ENCODE results near the gene NUP188.

NUP188 gene

DNA sequence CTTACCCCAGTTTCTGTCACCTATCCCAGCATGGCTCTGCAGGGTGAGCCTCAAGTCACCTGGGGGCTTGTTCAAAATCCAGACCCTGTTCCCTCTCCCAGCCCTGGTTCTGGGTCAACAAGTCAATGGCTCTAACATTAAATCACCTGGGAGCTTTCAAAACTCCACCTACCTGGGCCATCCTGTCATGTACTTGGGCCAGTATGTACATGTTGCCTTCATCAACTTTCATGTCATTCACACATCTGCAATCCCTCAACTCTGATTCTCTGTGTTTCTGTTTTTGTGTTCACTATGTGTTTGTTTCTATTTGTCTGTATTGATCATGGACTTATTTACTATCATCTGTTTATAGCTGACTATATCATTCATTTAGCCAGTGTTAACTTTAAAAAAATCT lies 82.7 kb downstream of the NUP188 start:
- no peak for DNase-seq

DNA sequence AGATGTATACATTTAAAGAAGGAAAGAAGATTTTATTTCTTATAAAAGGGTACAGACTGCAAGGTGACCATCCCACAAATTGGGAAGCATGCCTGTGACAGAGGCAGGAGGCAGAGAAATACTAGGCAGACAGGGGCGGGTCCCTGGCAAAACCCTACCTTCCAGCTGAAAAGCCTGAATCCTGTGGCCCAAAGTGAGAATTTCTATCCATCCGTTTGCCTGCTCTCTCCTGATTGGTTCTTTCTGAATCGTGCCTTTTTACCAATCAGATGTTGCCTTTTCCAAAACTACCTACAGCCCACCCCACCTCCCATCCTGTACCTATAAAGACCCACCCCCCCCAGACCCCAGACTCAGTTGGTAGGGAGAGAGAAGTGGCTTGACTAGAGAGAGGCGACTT lies 84.0 kb downstream of the NUP188 start:
- no peak for DNase-seq

GRCh38 chr9:129032541-129033159 lies 85.2 kb downstream of the NUP188 start:
- DNase-seq: no peak

GRCh38 chr9:129033216-129033615 lies 85.7 kb downstream of the NUP188 start:
- no peak for DNase-seq

DNA sequence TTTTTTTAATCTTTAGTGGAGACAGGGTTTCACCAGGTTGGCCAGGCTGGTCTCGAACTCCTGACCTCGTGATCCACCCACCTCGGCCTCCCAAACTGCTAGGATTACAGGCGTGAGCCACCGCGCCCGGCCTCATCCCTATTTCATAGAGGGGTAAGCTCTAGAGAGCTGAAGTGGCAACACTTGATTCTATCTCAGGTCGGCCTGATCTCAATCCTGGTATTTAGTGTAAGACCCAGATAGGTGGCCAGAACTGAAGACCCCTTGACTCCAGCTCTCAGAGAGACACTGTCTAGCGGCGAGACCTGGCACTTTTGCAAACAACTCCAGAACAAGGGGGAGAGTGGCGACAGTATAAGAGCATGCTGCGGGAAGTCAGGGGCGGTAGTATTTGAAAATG lies 88.3 kb downstream of the NUP188 start:
- peak; percentile 57 for DNase-seq

GRCh38 chr9:129036241-129036922 lies 88.9 kb downstream of the NUP188 start, which contains the start of gene MIGA2:
MIGA2 (plus strand) TSS chr9:129036626; CDS start chr9:129040595, 3,969 bp downstream.
- DNase-seq: peak; percentile 99

DNA sequence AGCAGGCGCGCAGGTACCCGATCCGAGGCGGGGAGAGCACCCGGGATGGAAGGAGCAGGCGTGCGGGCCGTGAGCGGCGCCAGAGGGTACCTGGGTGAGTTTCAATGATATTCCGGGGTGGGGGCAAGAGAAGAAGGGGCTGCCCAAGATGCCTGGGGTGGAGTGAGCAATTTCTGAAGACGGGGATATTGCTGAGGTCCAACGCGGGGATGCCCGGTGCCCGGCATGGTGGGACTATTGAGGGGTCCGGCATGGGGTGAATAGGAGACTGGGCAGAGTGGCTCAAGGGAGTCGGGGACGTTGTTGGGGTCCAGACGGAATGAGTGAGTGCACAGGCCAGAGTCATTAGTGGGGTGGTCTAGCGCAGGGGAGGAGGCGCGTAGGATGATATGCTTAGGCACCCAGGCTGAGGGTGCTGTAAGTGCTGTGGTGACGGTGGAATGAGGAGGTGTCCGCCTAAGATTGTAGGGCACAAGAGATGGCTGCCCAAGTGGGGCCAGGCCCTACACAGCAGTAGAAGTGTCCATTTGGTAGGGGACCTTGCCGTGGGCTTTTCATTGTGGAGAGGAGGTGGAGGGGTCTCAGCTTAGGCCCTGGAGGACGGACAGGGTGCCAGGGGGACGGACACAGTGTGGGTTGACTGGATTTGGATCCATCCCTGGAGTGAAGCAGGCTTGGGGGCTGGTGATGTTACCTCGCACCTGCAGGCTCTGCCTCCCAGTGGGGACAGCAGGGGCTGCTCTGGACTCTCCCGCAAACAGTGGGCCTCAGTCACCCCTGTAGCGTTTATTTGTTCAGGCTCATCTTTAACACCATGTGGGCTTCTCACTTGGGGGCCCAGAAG lies 89.6 kb downstream of the NUP188 start:
- no peak for DNase-seq

DNA sequence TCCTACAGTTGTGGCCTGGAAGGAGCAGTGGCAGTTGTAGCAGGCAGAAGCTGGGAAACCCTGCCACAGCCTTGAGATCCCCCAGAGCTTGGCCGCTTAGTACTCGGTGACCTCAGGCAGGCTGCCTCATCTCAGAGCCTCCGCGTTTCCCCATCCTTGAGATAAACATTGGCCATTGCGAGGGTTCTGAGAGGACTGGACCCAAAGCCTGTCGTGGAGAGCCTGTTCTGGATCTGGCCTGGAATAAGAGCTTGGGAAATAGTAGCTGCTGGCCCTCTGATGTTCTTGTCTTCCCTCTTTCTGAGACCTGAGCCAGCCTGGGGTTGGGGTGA lies 90.2 kb downstream of the NUP188 start:
- DNase-seq: no peak

GRCh38 chr9:129038109-129038852 lies 90.8 kb downstream of the NUP188 start:
- no peak for DNase-seq

GRCh38 chr9:129040113-129040643 lies 92.7 kb downstream of the NUP188 start:
- no peak for DNase-seq

DNA sequence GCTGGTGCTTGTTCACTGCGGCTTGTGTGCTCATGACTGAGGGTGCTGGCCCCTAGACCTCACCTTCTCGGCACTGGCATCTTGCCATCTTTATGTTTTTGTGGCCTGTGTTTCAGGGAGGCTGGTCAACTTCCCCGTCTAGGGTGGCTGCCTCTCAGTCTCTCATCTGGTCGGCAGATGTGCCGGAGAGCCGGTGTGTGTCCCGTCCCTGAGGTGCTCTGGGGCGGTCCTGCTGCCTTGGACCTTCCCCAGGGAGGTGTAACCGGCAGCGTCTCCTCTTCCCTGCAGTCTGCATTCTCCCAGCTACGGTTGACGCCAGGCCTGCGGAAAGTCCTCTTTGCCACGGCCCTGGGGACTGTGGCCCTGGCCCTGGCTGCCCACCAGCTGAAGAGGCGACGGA lies 94.5 kb downstream of the NUP188 start:
- no peak for DNase-seq

DNA sequence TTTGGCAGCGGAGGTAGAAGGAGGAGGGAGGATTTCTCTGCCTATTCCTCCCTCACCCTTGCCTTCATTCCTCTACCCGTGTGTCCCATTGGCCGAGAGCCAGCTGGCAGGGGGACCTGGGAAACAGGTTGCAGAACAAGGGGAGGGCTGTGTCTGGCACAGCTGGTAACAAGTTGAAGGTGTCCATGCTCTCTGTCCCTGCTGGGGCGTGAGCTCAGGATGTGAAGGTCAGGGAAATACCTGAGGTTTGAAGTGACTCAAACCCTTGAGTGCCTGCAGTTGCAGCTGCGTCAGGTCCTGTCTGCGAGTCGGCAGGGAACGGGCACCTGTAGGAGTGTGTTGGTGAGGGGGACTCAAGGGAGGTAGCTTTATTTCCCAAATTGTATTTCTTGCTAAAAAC lies 105.1 kb downstream of the NUP188 start:
- DNase-seq: no peak

GRCh38 chr9:129053020-129053419 lies 105.5 kb downstream of the NUP188 start:
- no peak for DNase-seq

- DNase-seq: no peak
Measured at GRCh38 chr9:129054163-129054851, 106.8 kb downstream of the NUP188 start.
